CD8-positive, alpha-beta memory T cell (primary cell): ENCODE data around the gene RAB8B. TPM values are rescaled to one million over a fixed set of nuclear protein-coding genes. Genes with fewer than 3 reads are reported as not detected.

Experiments
- CTCF ChIA-PET: fragments of 350-600 bp; sonication (Branson Sonifier 250); formaldehyde crosslinking; loops from one replicate; lab custom pipeline; 2021; ENCODE audit warnings: antibody characterized with exemption; lab: Charles Lee
- POLR2A ChIA-PET: fragments of 350-600 bp; sonication (Branson Sonifier 250); formaldehyde crosslinking; loops from one replicate; lab custom pipeline; 2021; ENCODE audit warnings: antibody characterized with exemption; lab: Charles Lee
- DNase-seq, 5 donors: peaks; one replicate each; pipeline versions ENCODE4 v3.0.0 to v3.0.0-alpha.2; 2020 to 2022; ENCODE audit warnings: mixed read lengths in 1 of 5
- H3K27ac ChIP-seq: one replicate; pipeline ENCODE4 v1.7.0; 2013; ENCODE audit warnings: low read depth, mild to moderate bottlenecking, low read length, moderate library complexity
- H3K27me3 ChIP-seq: 2 replicates; pipeline ENCODE4 v1.7.0; 2013; ENCODE audit warnings: low read length, mild to moderate bottlenecking; ENCODE audit not compliant: insufficient read depth, poor library complexity, severe bottlenecking
- H3K36me3 ChIP-seq: 2 replicates; pipeline ENCODE4 v1.7.0; 2013; ENCODE audit warnings: mild to moderate bottlenecking, low read length, moderate library complexity; ENCODE audit not compliant: insufficient read depth
- H3K4me1 ChIP-seq: 2 replicates; pipeline ENCODE4 v1.7.0; 2013; ENCODE audit warnings: mild to moderate bottlenecking, low read length, moderate library complexity; ENCODE audit not compliant: insufficient read depth
- H3K4me3 ChIP-seq: 2 replicates; pipeline ENCODE4 v1.7.0; 2013; ENCODE audit warnings: mild to moderate bottlenecking, low read length
- H3K9me3 ChIP-seq: 2 replicates; pipeline ENCODE4 v1.7.0; 2013; ENCODE audit warnings: mild to moderate bottlenecking, low read length
- H3K27ac Mint-ChIP-seq, 8 donors: one replicate each; pipeline ENCODE4 v1.8.0; 2020 to 2021; ENCODE audit warnings: mixed read lengths in 8 of 8, mild to moderate bottlenecking in 6 of 8, inconsistent platforms in 3 of 8, moderate library complexity in 3 of 8
- H3K27me3 Mint-ChIP-seq, 2 donors: one replicate each; pipeline ENCODE4 v1.8.0; 2020 to 2021; ENCODE audit warnings: mixed read lengths in 2 of 2, mild to moderate bottlenecking in 1 of 2, moderate library complexity in 1 of 2
- H3K36me3 Mint-ChIP-seq, 3 donors: one replicate each; pipeline ENCODE4 v1.8.0; 2020 to 2021; ENCODE audit warnings: mixed read lengths in 3 of 3, inconsistent platforms in 1 of 3, mild to moderate bottlenecking in 1 of 3
- H3K4me1 Mint-ChIP-seq, 3 donors: one replicate each; pipeline ENCODE4 v1.8.0; 2020 to 2021; ENCODE audit warnings: mixed read lengths in 3 of 3, inconsistent platforms in 1 of 3, mild to moderate bottlenecking in 1 of 3
- H3K4me3 Mint-ChIP-seq, 7 donors: one replicate each; pipeline ENCODE4 v1.8.0; 2020 to 2021; ENCODE audit warnings: mixed read lengths in 7 of 7, mild to moderate bottlenecking in 6 of 7, moderate library complexity in 4 of 7, inconsistent platforms in 2 of 7
- H3K9me3 Mint-ChIP-seq, 5 donors: one replicate each; pipeline ENCODE4 v1.8.0; 2020 to 2022; ENCODE audit warnings: mixed read lengths in 5 of 5, mild to moderate bottlenecking in 3 of 5, moderate library complexity in 2 of 5, inconsistent platforms in 1 of 5
- polyA plus RNA-seq: library from polyadenylated mRNA; unstranded; fragments of 300-500 nt; fragmentation: Illumina TruSeq; gene quantifications from one replicate; pipeline ENCODE4 v1.2.3, GENCODE V29; 2021
- total RNA-seq, 2 experiments: library from RNA; stranded (reverse); gene quantifications; one replicate each; pipeline ENCODE4 v1.2.3, GENCODE V29; 2021

RAB8B gene
- 100 to 1,000 TPM; 165 to 169 TPM for total RNA-seq
- polyA plus RNA-seq = 52.9 TPM

DNA sequence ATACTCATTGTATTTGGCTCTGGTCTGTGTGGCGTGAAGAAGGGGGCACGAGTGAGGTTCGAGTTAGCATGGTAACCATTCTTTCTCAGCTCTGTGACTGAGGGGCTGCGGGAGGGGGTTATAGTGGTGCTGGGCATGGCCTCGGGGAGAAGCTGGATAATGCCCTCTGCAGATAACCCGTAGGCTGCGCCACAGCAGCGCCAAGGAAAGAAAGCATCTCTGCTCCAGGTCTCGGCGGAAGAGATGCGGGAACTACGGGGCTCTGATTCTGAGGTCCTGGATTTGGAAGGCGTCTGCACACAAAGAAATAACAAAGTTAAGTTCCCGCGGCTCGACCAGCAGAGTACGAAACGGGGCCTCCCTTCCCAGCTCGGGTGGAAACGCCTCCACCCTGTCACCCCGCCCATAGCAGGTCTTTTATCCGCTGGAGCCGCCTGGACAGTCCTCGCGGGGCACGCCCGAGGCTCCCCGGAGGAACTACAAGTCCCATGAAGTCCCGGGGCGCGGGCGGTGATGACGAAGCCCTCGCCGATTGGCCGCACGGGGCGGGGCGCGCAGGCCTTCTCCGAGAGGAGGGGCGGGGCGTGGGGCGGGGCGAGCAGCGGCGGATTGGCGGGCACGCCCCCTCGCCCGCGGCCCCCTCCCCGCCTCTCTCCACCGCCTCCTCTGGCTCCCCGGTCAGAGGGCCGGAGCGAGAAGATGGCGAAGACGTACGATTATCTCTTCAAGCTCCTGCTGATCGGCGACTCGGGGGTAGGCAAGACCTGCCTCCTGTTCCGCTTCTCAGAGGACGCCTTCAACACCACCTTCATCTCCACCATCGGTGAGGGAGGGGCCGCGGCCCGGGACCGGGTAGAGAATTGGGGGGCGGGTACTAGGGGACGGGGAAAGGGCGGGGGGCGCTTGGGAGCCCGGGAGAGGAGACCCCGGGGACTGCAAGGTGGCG lies at the start of gene RAB8B:
TSS of gene RAB8B (plus strand) at position 681 of the 946 bp plus-strand sequence. CDS start at position 700, 19 bp downstream.
- peaks cover 0 to 13% (median 2%) of the 10 kb centered on the region in 3 donors for H3K36me3 Mint-ChIP-seq
- POLR2A ChIA-PET = interaction anchor here (1.9 kb wide), 1 partner anchor 32 kb away, joined by 7 read pairs; the partner anchor contains the start of gene RPS27L
- H3K36me3 ChIP-seq = no peaks in the 10 kb centered on the region
- peak within 1 kb of the TSS; percentile 94 to 100 (median 96) for H3K4me3 Mint-ChIP-seq
- H3K9me3 Mint-ChIP-seq = no peaks in the 10 kb centered on the region
- no peaks in the 10 kb centered on the region for H3K9me3 ChIP-seq
- CTCF ChIA-PET = interaction anchor here (0.8 kb wide), 2 partner anchors 16 to 39 kb away, joined by 3 to 5 read pairs; no protein-coding TSS in a partner anchor
- DNase-seq = peak; percentile 92 to 99 (median 97)
- no peaks in the 10 kb centered on the region for H3K27me3 Mint-ChIP-seq
- H3K27me3 ChIP-seq = no peaks in the 10 kb centered on the region
- H3K4me1 ChIP-seq = peaks cover 44% of the 10 kb centered on the region
- H3K4me1 Mint-ChIP-seq = peaks cover 49 to 57% (median 52%) of the 10 kb centered on the region in 3 donors
- H3K27ac ChIP-seq = peak within 1 kb of the TSS; percentile 75
- peak within 1 kb of the TSS; percentile 84 for H3K4me3 ChIP-seq
- peak within 1 kb of the TSS; percentile 81 to 99 (median 97) for H3K27ac Mint-ChIP-seq

GRCh38 chr15:63140936-63141335 lies 48.5 kb upstream of the RAB8B start:
- Mint-ChIP-seq H3K27me3 (no peaks in the 10 kb centered on the region), H3K27ac (no peak overlapping the region)

GRCh38 chr15:63145426-63145825 lies 44.0 kb upstream of the RAB8B start:
- Histone ChIP-seq H3K27ac (no peak overlapping the region), H3K4me3 (no peak overlapping the region), H3K9me3 (no peaks in the 10 kb centered on the region), H3K4me1 (no peaks in the 10 kb centered on the region), H3K36me3 (no peaks in the 10 kb centered on the region), H3K27me3 (no peaks in the 10 kb centered on the region)
- DNase-seq = no peak
- POLR2A ChIA-PET = no interaction called here
- no peak overlapping the region for H3K27ac Mint-ChIP-seq
- no peaks in the 10 kb centered on the region for H3K27me3 Mint-ChIP-seq
- peaks cover 0 to 8% (median 7%) of the 10 kb centered on the region in 3 donors for H3K4me1 Mint-ChIP-seq
- H3K9me3 Mint-ChIP-seq = no peaks in the 10 kb centered on the region
- CTCF ChIA-PET = no interaction called here
- no peak overlapping the region for H3K4me3 Mint-ChIP-seq
- peaks cover 0 to 52% (median 9%) of the 10 kb centered on the region in 3 donors for H3K36me3 Mint-ChIP-seq

More at GRCh38 chr15:63140936-63141335, 48.5 kb upstream of the RAB8B start:
- no peak overlapping the region for H3K4me3 ChIP-seq
- H3K27ac ChIP-seq = no peak overlapping the region
- H3K36me3 ChIP-seq = no peaks in the 10 kb centered on the region
- no peaks in the 10 kb centered on the region for H3K9me3 Mint-ChIP-seq
- H3K27me3 ChIP-seq = no peaks in the 10 kb centered on the region
- no peak overlapping the region for H3K4me3 Mint-ChIP-seq
- peaks cover 0 to 2% (median 0%) of the 10 kb centered on the region in 3 donors for H3K4me1 Mint-ChIP-seq
- peaks cover 0 to 34% (median 10%) of the 10 kb centered on the region in 3 donors for H3K36me3 Mint-ChIP-seq
- CTCF ChIA-PET = no interaction called here
- no peak for DNase-seq
- POLR2A ChIA-PET = no interaction called here
- H3K9me3 ChIP-seq = no peaks in the 10 kb centered on the region
- no peaks in the 10 kb centered on the region for H3K4me1 ChIP-seq

DNA sequence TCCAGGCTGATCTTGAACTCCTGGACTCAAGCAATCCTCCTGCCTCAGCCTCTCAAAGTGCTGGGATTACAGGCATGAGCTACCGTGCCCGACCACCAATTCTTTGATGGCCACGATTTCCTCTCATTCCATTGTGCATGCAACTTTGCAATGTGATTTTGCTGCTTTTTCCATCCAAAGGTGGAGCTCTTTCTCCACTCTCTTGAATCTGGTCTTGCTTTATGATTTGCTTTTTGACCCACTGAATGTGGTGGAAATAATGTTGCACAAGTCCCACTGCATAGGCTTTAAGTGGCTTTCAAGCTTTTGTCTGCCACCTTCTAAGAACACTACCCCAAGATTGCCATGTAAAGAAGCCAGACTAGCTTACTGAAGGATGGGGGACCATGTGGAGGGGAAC lies 42.7 kb upstream of the RAB8B start:
- H3K27ac ChIP-seq = no peak overlapping the region
- no peaks in the 10 kb centered on the region for H3K4me1 ChIP-seq
- no peaks in the 10 kb centered on the region for H3K9me3 Mint-ChIP-seq
- POLR2A ChIA-PET = no interaction called here
- H3K27me3 ChIP-seq = no peaks in the 10 kb centered on the region
- H3K4me3 Mint-ChIP-seq = no peak overlapping the region
- H3K27ac Mint-ChIP-seq = peak overlapping the region in 1 of 8 donors; percentile 57
- DNase-seq = no peak
- H3K27me3 Mint-ChIP-seq = no peaks in the 10 kb centered on the region
- H3K4me1 Mint-ChIP-seq = peaks cover 0 to 7% (median 7%) of the 10 kb centered on the region in 3 donors
- CTCF ChIA-PET = interaction anchor here (1.1 to 1.3 kb wide), 2 partner anchors 47 to 284 kb away, joined by 3 read pairs; no protein-coding TSS in a partner anchor
- H3K36me3 Mint-ChIP-seq = peaks cover 0 to 47% (median 9%) of the 10 kb centered on the region in 3 donors
- no peak overlapping the region for H3K4me3 ChIP-seq
- H3K9me3 ChIP-seq = no peaks in the 10 kb centered on the region
- no peaks in the 10 kb centered on the region for H3K36me3 ChIP-seq

DNA sequence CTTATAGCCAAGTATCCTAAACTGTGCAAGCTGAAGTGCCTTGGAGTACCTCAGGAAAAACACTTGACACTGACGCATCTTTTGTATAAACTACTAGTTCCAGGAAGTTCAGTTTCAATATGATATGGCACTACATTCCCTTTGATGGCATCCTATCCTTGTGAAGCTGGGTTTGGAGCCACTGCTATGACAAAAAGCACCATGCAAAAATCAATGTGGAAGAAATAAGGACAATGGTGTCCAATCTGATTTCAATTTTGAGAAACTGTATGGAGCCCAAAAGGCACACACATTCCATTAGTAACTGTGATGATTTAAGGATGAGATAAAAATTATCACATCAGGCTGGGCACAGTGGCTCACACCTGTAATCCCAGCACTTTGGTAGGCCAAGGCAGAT lies 37.7 kb upstream of the RAB8B start:
- no peak overlapping the region for H3K4me3 ChIP-seq
- H3K4me1 ChIP-seq = peaks cover 11% of the 10 kb centered on the region
- H3K36me3 ChIP-seq = peaks cover 3% of the 10 kb centered on the region
- POLR2A ChIA-PET = no interaction called here
- H3K9me3 ChIP-seq = no peaks in the 10 kb centered on the region
- CTCF ChIA-PET = no interaction called here
- H3K27me3 ChIP-seq = no peaks in the 10 kb centered on the region
- DNase-seq = no peak
- Mint-ChIP-seq H3K36me3 (peaks cover 0 to 57% (median 4%) of the 10 kb centered on the region in 3 donors), H3K9me3 (no peaks in the 10 kb centered on the region), H3K27ac (peak overlapping the region in 1 of 8 donors; percentile 27), H3K4me1 (peaks cover 24 to 36% (median 26%) of the 10 kb centered on the region in 3 donors), H3K27me3 (no peaks in the 10 kb centered on the region), H3K4me3 (peak overlapping the region in 1 of 7 donors; percentile 1)
- no peak overlapping the region for H3K27ac ChIP-seq

DNA sequence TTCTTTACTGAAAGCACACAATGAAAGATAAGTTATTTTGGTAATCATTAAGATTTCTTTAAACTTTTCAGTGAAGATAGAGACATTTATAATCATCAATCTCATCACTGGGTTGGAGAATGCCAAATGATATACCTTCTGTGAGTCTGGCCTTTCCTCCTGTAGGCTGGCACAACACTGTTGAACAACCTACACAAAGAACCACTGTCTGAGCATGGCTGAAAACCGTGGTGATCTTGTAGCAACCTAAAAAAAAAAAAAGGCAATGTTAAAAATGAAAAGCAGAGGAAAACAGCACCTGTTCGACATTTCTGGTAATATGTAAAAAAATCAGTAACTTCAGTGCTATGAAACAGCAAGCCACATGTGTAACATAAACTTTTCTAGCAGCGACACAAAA lies 33.9 kb upstream of the RAB8B start:
- Histone ChIP-seq H3K27me3 (no peaks in the 10 kb centered on the region), H3K36me3 (peaks cover 3% of the 10 kb centered on the region), H3K4me3 (no peak overlapping the region), H3K4me1 (peaks cover 19% of the 10 kb centered on the region), H3K27ac (peak overlapping the region; percentile 2), H3K9me3 (no peaks in the 10 kb centered on the region)
- DNase-seq = no peak
- CTCF ChIA-PET = no interaction called here
- no peaks in the 10 kb centered on the region for H3K27me3 Mint-ChIP-seq
- H3K27ac Mint-ChIP-seq = peak overlapping the region in 6 of 8 donors; percentile 50 to 97 (median 74)
- H3K4me3 Mint-ChIP-seq = peak overlapping the region; percentile 65 to 100 (median 98)
- peaks cover 0 to 44% (median 2%) of the 10 kb centered on the region in 3 donors for H3K36me3 Mint-ChIP-seq
- no peaks in the 10 kb centered on the region for H3K9me3 Mint-ChIP-seq
- POLR2A ChIA-PET = interaction anchor here (0.6 kb wide), 1 partner anchor 67 kb away, joined by 3 read pairs; no protein-coding TSS in a partner anchor
- peaks cover 18 to 37% (median 29%) of the 10 kb centered on the region in 3 donors for H3K4me1 Mint-ChIP-seq

DNA sequence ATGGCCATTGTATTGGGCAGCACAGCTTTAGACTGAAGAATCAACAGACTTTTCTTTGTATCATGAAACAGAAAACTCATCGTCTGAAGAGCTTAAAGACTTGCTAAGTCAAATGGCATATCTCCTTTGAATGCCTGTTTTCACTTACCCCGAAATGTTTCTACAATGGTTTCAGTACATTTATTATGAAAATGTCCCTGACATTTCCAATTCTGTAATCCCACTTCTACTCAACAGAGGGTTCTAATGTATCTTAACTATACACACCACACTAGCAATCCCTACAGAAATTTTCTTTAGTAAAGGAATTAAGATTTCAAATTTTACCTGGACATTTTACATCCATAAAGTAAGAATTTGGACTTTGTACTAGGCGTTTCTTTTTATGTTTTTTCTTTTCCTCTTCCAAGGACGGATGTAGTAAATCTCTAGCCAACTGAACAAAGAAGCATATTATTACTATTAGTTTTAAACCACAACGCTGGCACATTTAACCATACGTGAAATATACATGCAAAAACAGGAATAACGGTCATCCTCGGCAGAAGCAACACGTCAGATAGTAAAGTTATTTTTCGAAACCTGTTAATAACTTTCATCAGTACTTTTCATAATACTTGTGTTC lies 33.2 kb upstream of the RAB8B start:
- H3K4me3 Mint-ChIP-seq = peak overlapping the region; percentile 98 to 100 (median 100)
- H3K27ac Mint-ChIP-seq = peak overlapping the region; percentile 91 to 97 (median 96)
- peaks cover 0 to 44% (median 2%) of the 10 kb centered on the region in 3 donors for H3K36me3 Mint-ChIP-seq
- Histone ChIP-seq H3K27ac (peak overlapping the region; percentile 82), H3K4me3 (peak overlapping the region; percentile 83), H3K9me3 (no peaks in the 10 kb centered on the region), H3K27me3 (no peaks in the 10 kb centered on the region), H3K4me1 (peaks cover 19% of the 10 kb centered on the region), H3K36me3 (peaks cover 3% of the 10 kb centered on the region)
- ChIA-PET POLR2A (interaction anchor here (1.1 to 2.4 kb wide), 5 partner anchors 32 to 445 kb away, joined by 3 to 20 read pairs (median 5); partner anchors contain the start of gene RAB8B), CTCF (no interaction called here)
- peaks cover 18 to 37% (median 31%) of the 10 kb centered on the region in 3 donors for H3K4me1 Mint-ChIP-seq
- no peaks in the 10 kb centered on the region for H3K9me3 Mint-ChIP-seq
- no peaks in the 10 kb centered on the region for H3K27me3 Mint-ChIP-seq
- DNase-seq = peak in 1 of 5 donors; percentile 3
